GM18505 (cell line): ENCODE results near the gene FARSA.

Experiments
- ATAC-seq: cut with Tn5 transposase; IDR thresholded peaks from one replicate; pipeline ENCODE4 v1.9.1; 2021; ENCODE audit not compliant: unreplicated experiment
- POLR2A ChIP-seq: IDR thresholded peaks from 4 replicates; pipeline ENCODE4 v1.6.1; 2011; ENCODE audit warnings: borderline replicate concordance; ENCODE audit not compliant: insufficient read depth, insufficient read length; ENCODE audit errors: extremely low read depth

FARSA gene

DNA sequence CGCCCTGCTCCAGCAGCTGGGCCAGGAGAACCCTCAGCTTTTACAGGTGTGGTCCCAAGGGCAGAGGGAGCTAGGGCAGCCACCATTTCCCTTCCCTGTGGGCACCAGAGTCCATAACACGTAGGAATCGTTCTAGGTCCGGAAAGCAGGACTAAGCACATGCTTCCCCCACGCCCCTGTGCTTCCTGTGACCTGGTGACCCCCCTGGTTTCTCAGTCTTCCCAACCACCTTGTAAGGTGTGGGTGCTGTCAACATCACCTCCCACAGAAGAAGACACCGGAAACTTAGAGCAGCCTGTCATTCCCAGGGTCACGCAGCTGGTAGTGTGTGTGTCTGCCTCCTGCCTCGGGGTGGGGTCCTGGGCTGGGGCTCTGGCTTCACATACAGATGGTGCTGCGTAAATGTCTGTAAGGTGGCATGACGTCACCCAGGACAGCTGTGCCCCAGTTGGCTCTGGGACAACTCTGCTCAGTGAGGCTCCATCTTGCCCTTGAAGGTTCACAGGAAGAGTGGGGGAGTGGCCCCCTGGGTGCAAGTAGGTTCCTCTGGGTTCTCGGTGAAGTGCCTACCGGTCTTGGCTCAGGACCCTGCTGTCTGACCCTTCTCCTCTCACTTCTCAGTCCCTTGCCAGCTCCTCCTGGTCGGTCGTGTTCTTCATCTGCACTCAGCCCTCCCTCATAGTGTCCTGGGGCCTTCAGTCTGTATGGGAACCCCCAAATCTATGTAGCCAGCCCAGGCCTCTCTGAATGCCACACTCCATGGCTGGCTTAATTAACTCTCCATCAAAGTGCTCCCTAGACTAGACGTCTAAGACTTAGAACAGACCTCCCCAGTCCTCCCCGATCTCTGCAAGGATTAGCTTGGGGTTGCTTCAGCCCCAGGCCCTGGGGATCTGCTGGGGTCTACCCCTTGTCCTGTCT lies 16.1 kb upstream of the FARSA start:
- no peak for TF ChIP-seq POLR2A
- no peak for ATAC-seq

DNA sequence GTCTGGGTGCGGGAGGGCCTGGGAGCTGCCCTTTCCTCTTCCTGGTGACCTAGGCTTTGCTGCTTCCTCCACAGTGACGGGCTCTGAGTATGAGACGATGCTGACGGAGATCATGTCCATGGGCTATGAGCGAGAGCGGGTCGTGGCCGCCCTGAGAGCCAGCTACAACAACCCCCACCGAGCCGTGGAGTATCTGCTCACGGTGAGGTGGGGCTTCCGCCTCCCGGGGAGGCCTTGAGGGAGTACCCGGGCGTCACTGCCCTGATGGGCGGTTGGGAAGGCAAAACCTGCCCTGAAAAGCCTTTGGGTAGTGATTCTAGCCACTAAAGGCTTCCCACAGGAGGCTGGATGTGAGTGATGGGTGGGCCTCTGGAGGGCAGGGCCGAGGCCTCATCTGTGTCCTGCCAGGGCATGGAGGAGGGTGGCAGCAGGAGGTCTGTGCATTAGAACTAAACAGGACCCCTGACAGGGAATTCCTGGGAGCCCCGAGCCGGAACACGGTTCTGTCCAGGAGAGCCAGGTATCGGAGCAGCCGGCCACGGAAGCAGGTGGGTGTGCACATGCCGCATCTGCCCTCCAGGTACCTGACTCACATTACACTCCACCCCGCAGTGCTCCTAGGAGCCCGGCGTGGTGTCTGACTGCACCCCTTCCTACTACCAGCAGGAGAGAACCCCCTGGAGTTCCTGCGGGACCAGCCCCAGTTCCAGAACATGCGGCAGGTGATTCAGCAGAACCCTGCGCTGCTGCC lies 15.3 kb upstream of the FARSA start:
- ATAC-seq: no peak
- TF ChIP-seq POLR2A: no peak

DNA sequence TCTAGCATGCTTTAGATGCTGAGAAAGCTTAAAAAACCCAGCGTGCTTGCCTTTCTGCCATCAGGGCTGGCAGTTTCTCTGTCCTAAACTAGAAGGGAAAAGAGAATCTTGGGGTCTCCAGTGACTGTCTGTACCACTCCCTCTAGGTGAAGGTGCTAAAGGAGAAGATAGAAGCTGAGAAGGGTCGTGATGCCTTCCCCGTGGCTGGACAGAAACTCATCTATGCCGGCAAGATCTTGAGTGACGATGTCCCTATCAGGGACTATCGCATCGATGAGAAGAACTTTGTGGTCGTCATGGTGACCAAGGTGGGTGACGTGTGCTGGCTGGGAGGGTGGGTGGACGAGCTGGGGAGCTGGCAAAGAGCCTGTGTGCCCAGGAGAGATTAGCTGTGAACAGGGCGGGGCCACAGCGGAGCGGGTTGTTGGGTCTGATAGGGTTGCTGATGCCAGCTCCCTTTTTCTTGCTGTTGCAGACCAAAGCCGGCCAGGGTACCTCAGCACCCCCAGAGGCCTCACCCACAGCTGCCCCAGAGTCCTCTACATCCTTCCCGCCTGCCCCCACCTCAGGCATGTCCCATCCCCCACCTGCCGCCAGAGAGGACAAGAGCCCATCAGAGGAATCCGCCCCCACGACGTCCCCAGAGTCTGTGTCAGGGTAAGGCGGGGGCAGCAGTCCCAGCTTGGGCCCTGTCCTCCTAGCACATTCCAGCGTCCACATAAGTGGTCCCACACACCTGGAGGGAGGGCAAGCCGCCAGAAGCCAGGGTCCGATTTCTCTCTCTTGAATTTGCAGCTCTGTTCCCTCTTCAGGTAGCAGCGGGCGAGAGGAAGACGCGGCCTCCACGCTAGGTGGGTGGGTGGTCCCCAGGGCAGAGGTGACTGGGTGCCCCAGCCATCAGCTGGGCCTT lies 14.4 kb upstream of the FARSA start:
- no peak for ATAC-seq
- TF ChIP-seq POLR2A: no peak

DNA sequence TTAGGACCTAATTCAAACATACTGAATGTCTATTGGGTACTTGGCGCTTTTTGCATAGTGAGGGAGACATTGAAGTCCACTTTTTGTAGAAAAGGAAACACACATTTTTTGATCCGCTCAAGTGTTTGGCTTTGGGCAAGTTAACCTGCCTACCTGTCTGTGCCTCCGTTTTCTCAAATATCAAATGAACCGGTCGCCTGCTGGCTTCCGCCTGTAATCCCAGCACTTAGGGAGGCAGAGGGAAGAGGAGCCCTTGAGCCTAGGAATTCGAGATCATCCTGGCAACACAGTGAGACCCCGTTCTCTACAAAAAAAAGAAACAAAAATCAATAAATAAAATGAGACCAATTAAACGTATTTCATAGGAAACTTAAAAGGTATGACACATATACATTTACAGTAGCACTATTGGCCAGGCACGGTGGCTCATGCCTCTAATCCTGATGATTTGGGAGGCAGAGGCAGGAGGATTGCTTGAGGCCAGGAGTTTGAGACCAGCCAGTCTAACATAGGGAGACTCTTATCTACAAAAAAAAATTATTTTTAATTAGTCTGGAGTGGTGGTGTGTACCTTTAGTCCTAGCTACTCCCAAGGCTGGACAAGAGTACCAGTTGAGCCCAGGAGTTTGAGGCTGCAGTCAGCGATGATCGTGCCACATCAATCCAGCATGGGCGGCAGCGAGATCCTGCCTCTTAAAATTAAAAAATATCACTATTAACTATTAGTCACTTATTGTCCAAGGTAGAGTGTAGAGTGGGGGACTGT lies 13.4 kb upstream of the FARSA start:
- TF ChIP-seq POLR2A: peak; percentile 22
- no peak for ATAC-seq

DNA sequence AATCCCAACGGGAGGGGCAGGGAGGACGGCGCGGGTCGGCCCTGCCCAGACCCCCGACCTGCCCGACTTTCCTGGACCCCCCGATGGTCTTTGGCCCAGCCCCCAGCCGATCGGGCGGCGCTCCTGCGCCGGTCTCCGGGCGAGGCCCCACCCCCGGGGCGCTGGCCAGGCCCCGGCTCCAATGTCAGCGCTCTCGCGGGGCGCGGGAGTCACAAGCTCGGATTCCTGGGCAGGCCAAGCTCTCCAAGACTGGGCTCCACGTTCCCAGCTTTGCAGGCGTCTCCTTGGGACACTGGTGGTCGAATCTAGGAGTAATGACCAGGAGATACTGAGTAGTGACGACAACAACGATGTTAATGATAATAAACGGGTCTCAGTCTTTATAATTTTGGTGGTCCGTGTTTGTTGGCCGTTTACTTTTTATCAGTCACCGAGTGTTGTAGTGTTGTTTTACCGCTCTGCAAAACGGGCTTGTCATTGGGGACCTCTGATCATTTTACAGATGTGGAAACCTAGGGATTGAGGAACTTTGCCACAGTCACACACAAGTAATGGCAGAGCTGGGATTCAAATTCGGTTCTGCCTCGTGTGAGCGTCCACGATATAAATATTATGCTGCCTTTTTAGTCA lies 12.7 kb upstream of the FARSA start:
- no peak for TF ChIP-seq POLR2A
- peak; percentile 33 for ATAC-seq

DNA sequence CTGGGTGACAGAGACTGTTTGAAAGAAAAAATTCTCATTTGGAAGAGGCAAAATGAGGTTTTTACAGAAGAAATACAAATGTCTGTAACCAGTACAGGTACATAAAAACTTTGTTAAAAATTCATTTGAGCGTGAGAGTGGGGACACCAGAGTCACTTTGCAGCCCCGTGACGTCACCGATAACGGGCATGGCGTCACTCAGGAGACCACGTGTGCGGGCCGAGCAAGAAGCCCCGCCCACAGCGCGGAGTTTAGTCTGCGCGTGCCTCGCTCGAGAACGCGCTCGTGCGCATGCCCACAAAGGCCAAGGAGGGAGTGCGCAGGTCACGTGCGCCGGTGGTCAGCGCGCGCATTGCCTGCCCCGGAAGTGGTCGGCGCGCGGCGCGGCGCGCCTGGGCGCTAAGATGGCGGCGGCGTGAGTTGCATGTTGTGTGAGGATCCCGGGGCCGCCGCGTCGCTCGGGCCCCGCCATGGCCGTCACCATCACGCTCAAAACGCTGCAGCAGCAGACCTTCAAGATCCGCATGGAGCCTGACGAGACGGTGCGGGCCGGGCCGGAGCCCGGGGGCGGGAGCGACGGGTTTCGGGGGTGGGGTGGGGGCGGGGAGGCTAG lies 12.1 kb upstream of the FARSA start, which contains the start of gene RAD23A:
Gene RAD23A, plus strand, starts transcription at position 384 of the 613 bp plus-strand sequence. Its CDS starts 87 bp downstream, at position 471.
- TF ChIP-seq POLR2A: peak; percentile 96
- ATAC-seq: peak; percentile 63

DNA sequence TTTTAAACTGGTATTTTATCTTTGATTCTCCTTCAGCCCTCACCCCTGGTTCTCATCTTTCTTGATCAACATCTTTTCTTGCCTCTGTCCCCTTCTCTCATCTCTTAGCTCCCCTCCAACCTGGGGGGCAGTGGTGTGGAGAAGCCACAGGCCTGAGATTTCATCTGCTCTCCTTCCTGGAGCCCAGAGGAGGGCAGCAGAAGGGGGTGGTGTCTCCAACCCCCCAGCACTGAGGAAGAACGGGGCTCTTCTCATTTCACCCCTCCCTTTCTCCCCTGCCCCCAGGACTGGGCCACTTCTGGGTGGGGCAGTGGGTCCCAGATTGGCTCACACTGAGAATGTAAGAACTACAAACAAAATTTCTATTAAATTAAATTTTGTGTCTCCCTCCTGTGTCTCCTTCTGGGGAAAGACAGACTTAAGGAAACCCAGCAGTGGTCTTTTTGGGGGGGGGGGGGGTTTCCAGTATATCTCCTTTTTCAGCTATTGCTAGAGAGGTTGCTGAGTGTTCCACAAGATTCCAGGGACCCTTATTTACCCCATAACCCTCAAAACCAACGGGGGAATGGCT lies 10.7 kb upstream of the FARSA start:
- peak; percentile 7 for TF ChIP-seq POLR2A
- no peak for ATAC-seq

DNA sequence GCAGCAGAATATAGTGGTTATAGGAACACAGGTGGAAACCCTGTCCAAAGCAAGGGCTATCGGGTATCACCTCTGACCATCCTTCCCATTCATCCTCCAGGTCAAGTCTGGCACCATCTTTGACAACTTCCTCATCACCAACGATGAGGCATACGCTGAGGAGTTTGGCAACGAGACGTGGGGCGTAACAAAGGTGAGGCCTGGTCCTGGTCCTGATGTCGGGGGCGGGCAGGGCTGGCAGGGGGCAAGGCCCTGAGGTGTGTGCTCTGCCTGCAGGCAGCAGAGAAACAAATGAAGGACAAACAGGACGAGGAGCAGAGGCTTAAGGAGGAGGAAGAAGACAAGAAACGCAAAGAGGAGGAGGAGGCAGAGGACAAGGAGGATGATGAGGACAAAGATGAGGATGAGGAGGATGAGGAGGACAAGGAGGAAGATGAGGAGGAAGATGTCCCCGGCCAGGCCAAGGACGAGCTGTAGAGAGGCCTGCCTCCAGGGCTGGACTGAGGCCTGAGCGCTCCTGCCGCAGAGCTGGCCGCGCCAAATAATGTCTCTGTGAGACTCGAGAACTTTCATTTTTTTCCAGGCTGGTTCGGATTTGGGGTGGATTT lies 10.0 kb upstream of the FARSA start:
- no peak for ATAC-seq

DNA sequence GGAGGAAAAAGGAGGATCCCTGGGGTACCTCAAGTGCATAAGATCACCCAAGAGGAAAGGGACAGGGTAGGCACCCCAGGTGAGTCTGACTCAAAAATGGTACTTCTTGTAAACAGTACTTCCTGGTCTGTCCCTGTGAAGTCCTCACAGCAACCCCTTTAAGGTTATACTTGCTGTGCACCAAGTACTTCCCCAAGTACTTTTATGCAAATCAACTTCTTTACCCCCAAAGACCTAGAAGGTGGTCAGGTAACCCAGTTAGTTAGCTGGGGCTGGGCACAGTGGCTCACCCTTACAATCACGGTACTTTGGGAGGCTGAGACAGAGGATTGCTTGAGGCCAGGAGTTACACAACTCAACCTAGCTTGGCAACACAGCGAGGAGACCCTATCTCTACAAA lies 7.4 kb upstream of the FARSA start:
- ATAC-seq: no peak
- TF ChIP-seq POLR2A: peak; percentile 34

More for the DNA sequence above, 10.0 kb upstream of the FARSA start:
- TF ChIP-seq POLR2A: peak; percentile 20

DNA sequence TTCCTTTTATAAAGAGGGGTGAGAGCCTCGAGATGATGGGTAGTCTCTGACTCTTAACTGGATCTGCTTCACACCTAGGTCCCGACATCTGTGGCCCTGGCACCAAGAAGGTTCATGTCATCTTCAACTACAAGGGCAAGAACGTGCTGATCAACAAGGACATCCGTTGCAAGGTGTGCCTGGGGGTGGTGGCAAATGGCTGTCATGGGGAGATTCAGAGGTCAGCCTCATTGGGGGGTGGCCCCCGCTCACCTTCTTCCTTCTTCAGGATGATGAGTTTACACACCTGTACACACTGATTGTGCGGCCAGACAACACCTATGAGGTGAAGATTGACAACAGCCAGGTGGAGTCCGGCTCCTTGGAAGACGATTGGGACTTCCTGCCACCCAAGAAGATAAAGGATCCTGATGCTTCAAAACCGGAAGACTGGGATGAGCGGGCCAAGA lies 6.5 kb upstream of the FARSA start:
- TF ChIP-seq POLR2A: no peak

More for the DNA sequence above, 6.5 kb upstream of the FARSA start:
- ATAC-seq: no peak
